Fibroblast of gingiva (primary cell): Measurements from ENCODE around the gene CLEC4G.
"Not testable (repeated sequence)": the region's sequence is repeated elsewhere in the genome, so short reads cannot be mapped to it uniquely, and the experiment has no call there.

Source experiments
- DNase-seq: peaks from one replicate; pipeline ENCODE4 v3.0.0-alpha.2; 2011; ENCODE audit warnings: low read depth

Gene CLEC4G

GRCh38 chr19:7746903-7747884 is 15.3 kb upstream of the CLEC4G start, which contains the start of gene CD209:
Gene CD209 (minus strand): TSS chr19:7747534. CDS start chr19:7747511, 23 bp downstream.
- no peak for DNase-seq

GRCh38 chr19:7746306-7746705 is 14.4 kb upstream of the CLEC4G start:
- not testable (repeated sequence) for DNase-seq

DNA sequence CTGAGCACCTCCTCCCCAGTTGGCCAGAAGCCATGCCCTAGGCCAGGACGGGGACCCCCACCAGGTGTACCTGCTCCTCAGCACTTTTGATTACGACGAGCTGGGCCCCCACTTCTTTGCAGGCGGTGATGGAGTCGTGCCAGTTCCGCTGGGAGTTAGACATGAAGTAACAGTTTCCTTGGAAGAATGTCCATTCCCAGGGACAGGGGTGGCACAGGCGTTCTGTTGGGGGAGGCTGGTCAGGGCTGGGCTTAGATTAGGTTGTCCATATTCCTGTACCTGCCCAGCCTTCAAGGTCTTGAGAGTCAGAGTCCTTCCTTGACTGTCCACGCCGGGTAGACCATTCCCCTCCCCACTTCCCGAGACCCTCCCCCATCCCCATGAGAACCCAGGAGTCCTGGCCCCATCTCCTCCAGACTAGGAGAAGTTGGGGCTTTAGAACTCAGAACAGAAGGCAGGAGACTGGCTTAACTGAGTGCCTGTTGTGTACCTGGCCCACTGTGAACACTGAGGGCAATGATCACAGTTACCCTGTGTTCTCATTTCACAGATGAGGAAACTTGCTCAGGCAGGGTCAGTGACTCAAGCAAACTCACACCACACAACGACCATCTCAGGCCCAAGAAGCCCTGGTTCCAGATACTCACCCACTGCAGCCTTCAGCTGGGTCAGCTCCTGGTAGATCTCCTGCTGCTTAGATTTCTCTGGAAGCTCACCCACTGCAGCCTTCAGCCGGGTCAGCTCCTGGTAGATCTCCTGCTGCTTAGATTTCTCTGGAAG is 13.2 kb upstream of the CLEC4G start:
- DNase-seq: no peak

- no peak for DNase-seq
Measured at GRCh38 chr19:7744199-7744786, 12.4 kb upstream of the CLEC4G start.

GRCh38 chr19:7743425-7743841 is 11.5 kb upstream of the CLEC4G start:
- DNase-seq: no peak

DNA sequence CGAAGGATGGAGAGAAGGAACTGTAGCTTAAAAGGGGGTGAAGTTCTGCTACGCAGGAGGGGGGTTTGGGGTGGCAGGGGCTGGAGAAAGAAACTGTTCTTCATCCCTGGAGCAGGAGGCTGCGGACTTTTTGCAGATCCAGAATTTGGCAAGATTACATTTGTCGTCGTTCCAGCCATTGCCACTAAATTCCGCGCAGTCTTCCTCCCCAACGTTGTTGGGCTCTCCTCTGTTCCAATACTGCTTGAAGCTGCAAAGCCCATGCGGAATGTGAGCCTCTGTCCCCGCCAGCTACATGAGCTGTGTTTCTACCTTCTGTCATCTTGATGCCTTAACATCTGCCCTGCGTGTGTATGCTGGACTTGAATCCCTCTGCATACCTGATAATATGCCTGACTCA is 11.1 kb upstream of the CLEC4G start:
- no peak for DNase-seq

- DNase-seq: no peak
Measured at GRCh38 chr19:7742575-7742974, 10.7 kb upstream of the CLEC4G start.

GRCh38 chr19:7740682-7741054 is 8.8 kb upstream of the CLEC4G start:
- DNase-seq: no peak

DNA sequence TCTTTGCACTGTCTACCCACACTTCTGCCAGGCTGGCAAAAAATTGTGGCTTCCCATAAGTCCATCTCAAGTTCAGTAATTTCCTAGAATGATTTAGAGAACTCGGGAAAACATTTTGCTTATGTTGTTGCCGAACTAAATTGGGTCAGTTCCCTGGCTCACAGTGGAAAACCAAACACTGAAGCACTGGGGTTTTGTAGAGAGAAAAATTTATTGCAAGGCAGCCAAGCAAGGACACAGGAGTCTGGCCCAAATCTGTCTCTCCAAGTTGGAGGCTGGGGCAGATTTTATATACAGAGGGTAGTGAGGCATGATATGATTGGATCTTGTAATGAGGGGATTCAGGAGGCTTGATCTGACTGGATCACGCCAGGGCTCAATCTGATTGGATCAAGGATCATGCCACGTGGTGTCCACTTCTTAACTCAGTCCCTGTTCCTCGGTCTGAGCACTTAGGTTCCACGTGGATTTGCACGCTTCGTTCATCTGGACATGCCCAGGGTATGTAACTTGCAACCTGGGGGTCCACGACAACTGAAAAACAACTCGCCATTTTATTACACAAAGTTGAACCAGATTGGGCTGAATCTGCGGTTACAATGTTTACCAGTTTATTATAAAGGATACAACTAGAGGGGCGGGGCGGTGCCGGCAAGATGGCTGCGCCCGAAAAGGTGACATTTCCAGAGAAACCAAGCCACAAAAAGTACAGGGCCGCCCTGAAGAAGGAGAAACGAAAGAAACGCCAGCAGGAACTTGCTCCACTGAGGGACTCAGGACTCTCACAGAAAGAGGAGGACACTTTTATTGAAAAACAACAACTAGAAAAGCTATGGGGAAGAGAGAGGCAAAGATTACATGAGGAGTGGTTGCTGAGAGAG is 8.1 kb upstream of the CLEC4G start:
- DNase-seq: no peak

DNA sequence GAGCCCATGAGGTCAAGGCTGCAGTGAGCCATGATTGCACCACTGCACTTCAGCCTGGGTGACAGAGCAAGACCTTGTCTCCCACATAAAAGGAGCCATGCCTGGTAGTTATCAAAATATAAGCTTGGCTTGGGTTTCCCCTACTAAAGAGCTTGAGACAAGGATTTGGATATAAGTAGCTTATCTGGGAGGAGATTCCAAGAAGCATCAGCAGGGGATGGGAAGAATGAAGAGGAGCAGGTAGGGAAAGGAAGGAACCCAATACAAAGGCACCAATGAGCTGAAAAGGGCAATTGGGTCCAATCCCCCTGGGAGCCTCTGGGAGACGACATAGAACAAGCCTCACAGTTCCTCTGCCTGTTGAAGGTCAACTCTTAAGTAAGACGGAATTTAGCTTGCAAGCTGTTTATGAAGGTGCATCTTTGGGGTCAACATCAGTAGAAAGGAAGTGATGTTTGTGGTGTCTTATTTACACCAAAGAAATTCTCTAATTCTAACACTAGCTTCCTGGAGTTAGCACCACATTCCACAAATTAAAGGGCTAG is 7.4 kb upstream of the CLEC4G start:
- no peak for DNase-seq

GRCh38 chr19:7738023-7738422 is 6.1 kb upstream of the CLEC4G start:
- DNase-seq: no peak

DNA sequence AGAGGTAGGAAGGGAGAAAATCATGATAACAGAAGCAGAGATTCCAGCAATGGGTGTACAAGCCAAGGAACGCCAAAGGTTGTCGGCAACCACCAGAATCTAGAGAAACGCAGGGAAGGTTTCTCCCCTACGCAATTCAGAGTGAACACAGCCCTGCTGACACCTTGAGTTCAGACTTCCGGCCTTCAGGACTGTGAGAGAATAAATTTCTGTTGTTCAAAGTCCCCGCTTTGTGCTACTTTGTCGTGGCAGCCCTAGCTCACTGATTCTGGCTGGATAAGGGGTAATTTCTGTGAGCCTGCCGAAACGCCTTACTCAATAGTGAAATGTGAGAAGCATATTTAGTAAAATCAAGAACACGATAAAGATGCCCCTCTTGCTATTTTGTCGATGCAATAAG is 5.3 kb upstream of the CLEC4G start:
- no peak for DNase-seq

DNA sequence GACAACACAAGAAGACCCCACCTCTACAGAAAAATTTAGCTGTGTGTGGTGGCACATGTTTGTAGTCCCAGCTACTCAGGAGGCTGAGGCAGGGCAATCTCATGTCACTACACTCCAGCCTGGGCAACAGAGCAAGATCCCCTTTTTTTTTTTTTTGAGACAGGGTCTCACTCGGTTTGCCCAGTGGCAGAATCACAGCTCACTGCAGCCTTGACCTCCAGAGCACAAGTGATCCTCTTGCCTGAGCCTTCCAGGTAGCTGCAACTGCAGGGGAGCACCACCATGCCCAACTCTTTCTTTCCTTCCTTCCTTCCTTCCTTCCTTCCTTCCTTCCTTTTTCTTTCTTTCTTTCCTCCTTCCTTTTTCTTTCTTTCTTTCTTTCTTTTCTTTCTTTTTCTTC is 4.2 kb upstream of the CLEC4G start:
- no peak for DNase-seq

DNA sequence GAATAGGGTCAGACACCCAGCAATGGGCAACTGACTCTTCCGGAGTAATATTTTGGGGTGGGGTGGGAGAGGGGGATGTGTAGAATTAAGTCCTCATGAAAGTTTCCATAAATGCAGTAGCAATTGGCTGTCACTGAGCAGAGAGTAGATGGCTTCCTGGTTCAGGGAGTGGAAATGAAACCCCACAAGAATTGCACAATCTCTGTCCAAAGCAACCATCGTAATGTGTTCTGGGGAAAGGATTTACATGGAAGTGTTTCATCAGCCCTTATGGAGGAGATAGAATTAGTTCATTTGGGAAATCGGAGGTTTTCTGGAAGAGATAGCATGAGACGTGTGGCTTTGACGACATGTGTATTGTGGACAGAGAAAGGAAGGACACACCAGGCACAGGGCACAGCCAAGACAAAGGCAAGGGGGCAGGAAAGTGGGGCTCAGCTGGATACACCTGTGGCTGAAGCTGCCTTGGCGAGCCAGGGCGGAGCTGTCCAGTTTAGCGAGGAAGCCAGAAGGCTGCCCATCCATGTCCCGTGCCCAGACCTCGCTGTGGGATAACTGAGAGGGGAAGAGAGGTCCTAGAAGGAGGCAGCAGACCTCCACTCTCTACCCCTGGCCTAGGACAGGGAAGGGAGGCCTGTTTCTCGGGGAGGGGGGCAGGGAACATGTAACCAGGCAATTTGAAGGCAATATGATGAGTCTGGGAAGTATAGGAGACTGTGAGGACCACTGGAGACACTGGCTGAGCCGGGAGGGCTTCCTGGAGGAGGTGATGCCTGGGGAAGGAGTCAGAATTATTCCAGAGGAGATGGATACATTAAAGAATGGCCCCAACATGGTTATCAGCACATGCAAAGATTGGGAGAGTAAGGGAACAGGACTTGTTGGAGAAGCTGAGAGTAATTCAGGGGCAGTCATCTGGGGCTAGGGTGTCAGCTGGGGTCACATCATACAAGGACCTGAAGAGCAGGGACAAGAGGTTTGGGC is 2.6 kb upstream of the CLEC4G start:
- peak; percentile 26 for DNase-seq

DNA sequence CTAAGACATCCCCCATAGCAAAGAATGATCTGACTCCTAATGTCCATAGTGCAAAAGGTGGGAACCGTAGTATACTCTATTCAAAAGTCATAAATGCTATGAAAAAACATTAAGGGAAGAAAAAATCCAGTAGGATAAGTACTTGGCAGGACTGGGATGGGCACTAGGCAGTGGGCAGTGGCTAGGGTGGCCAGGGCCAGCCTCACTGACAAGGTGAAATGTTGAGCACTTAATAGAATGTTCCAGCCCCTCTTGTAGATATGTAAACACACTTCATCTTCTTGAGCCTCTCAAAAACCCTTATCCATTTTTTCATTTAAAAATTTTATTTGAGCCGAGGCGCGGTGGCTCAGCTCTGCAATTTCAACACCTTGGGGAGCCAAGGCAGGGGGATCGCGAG is 1.5 kb upstream of the CLEC4G start:
- no peak for DNase-seq

DNA sequence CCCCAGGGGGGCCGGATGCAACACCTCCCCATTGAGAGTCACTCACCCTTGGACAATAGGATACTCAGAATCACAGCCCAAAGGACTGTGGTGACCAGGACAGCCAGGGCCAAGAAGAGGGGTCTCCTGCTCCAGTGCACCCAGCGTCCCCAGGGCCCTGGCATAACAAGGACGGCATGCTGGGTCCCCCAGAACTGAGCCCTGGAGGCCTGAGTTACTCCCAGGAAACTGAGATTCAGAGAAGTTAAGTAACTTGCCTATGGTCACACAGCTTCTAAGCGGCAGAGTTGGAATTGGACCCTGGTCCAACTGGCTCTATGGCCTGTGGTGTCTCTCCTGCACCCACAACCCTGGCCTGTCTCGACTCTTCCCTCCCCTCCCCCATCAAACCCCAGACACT is 295 bp downstream of the CLEC4G start:
- DNase-seq: no peak

- no peak for DNase-seq
Measured at GRCh38 chr19:7731218-7731595, 703 bp downstream of the CLEC4G start.

- DNase-seq: no peak
Measured at GRCh38 chr19:7730286-7731217, 1.4 kb downstream of the CLEC4G start.

DNA sequence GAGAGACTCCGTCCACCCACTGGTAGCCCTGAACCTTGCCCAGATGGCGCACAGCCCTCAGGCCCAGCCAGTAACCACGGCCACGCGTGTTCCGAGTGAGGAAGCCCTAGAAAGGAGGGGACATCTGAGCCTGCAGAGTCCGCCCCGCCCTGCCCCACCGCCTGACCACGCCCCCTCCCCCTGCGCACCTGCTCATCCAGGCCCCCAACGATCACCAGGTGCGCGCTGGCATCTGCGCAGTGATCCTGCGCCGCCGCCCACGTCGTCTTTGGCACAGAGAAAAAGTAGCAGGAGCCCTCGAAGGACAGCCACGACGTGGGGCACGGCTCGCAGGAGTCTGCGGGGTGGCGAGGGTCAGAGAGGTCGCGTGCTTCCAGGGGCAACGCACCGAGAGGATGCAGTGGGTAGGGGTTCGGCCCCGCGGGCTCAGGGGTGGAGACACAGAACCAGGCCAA is 2.1 kb downstream of the CLEC4G start:
- DNase-seq: no peak
